GM12878 (cell line): ENCODE measurements around the gene TRIM38. TPM values are rescaled to one million over a fixed set of nuclear protein-coding genes. Genes with fewer than 3 reads are reported as not detected.
"Not testable (repeated sequence)": the region's sequence is repeated elsewhere in the genome, so short reads cannot be mapped to it uniquely, and the experiment has no call there.

Source experiments
- ATAC-seq: fragments of 200-7000 bp; cut with Tn5 transposase; 3 replicates; pipeline ENCODE4 v1.9.1; 2020; ENCODE audit warnings: mild to moderate bottlenecking, moderate library complexity
- BruUV-seq: library from RNA; stranded (reverse); fragments of 400-500 nt; replicated peaks from 2 replicates; lab custom pipeline; 2021; lab: Mats Ljungman, UMichigan
- CTCF ChIA-PET: fragments of 300-600 bp; sonication (Branson Sonifier 250); formaldehyde crosslinking; extraction: SDS; loops from one replicate; lab custom pipeline; 2021; ENCODE audit warnings: inconsistent platforms; lab: Yijun Ruan, JAX
- POLR2A ChIA-PET: fragments of 350-600 bp; formaldehyde crosslinking; extraction: SDS; loops from one replicate; lab custom pipeline; 2021; ENCODE audit warnings: inconsistent platforms; lab: Charles Lee
- RAD21 ChIA-PET: fragments of 300-600 bp; sonication (Branson Sonifier 250); formaldehyde crosslinking; loops from one replicate; lab custom pipeline; 2023; ENCODE audit warnings: antibody characterized with exemption; ENCODE audit not compliant: unreplicated experiment; lab: Charles Lee
- SMC1A ChIA-PET: fragments of 300-600 bp; sonication (Branson Sonifier 250); formaldehyde crosslinking; loops from one replicate; lab custom pipeline; 2023; ENCODE audit not compliant: unreplicated experiment, uncharacterized antibody; lab: Charles Lee
- DNase-seq: peaks from one replicate; pipeline ENCODE4 v3.0.0-alpha.2; 2011; ENCODE audit warnings: low read depth, low spot score
- FAIRE-seq: peaks from 3 replicates; lab custom pipeline; 2011; peaks lifted over from hg19 to GRCh38; lab: Jason Lieb, UNC
- H2AFZ ChIP-seq: 2 replicates; pipeline ENCODE4 v1.6.0; 2011; ENCODE audit warnings: low read depth, low read length, control low read depth; ENCODE audit not compliant: control insufficient read depth
- H3K27ac ChIP-seq: 2 replicates; pipeline ENCODE4 v1.5.1; 2011; ENCODE audit warnings: control low read depth; ENCODE audit not compliant: control insufficient read depth, insufficient read depth
- H3K27me3 ChIP-seq, 2 experiments: replicated peaks in 1 of 2; 2 replicates each; pipeline versions ENCODE4 v1.6.0 to v1.6.1; 2011; ENCODE audit warnings: low read length in 1 of 2; ENCODE audit not compliant: control insufficient read depth in 2 of 2, insufficient read depth in 2 of 2
- H3K36me3 ChIP-seq, 2 experiments: 2 replicates each; pipeline ENCODE4 v1.5.1; 2011; ENCODE audit warnings: low read length in 1 of 2; ENCODE audit not compliant: control insufficient read depth in 2 of 2, insufficient read depth in 2 of 2
- H3K4me1 ChIP-seq: 2 replicates; pipeline ENCODE4 v1.6.1; 2011; ENCODE audit warnings: mild to moderate bottlenecking, low read length, moderate library complexity, mixed read lengths; ENCODE audit not compliant: control insufficient read depth, insufficient read depth
- H3K4me2 ChIP-seq: 2 replicates; pipeline ENCODE4 v1.6.0; 2011; ENCODE audit warnings: control low read depth; ENCODE audit not compliant: control insufficient read depth, insufficient read depth
- H3K4me3 ChIP-seq: fragments of 200-600 bp; sonication (generic); 2 replicates; pipeline ENCODE4 v1.5.1; 2016
- H3K79me2 ChIP-seq: 2 replicates; pipeline ENCODE4 v1.6.0; 2011; ENCODE audit warnings: low read length; ENCODE audit not compliant: control insufficient read depth, insufficient read depth
- H3K9ac ChIP-seq: 2 replicates; pipeline ENCODE4 v1.8.0; 2011; ENCODE audit warnings: low read length, control low read depth, mixed read lengths; ENCODE audit not compliant: control insufficient read depth, insufficient read depth
- H3K9me3 ChIP-seq: replicated peaks from 3 replicates; pipeline ENCODE4 v1.5.1; 2011; ENCODE audit warnings: mild to moderate bottlenecking, low read length; ENCODE audit not compliant: control insufficient read depth, insufficient read depth
- H4K20me1 ChIP-seq: 2 replicates; pipeline ENCODE4 v1.6.0; 2011; ENCODE audit not compliant: control insufficient read depth, insufficient read depth
- BHLHE40 ChIP-seq, 2 experiments: fragments of 450-650 bp in 1 of 2; IDR thresholded peaks; 2 replicates each; pipeline ENCODE4 v1.6.1; 2011 to 2017; ENCODE audit warnings: low read depth in 2 of 2, borderline replicate concordance in 1 of 2, improper control_type of control experiment in 1 of 2, low read length in 1 of 2, mild to moderate bottlenecking in 1 of 2
- EED ChIP-seq: sonication (generic); IDR thresholded peaks from 2 replicates; pipeline ENCODE4 v1.6.1; 2016; ENCODE audit warnings: antibody characterized with exemption, low read depth
- FOS ChIP-seq: IDR thresholded peaks from 3 replicates; pipeline ENCODE4 v1.6.1; 2011; ENCODE audit warnings: borderline replicate concordance; ENCODE audit not compliant: insufficient read length; ENCODE audit errors: extremely low read depth
- HDGF ChIP-seq: fragments of 450-650 bp; IDR thresholded peaks from 2 replicates; pipeline ENCODE4 v1.6.1; 2016; ENCODE audit warnings: antibody characterized with exemption
- MYB ChIP-seq: fragments of 150-350 bp; IDR thresholded peaks from 2 replicates; pipeline ENCODE4 v1.6.1; 2014; ENCODE audit warnings: mild to moderate bottlenecking, low read depth, low read length, borderline replicate concordance
- POLR2AphosphoS5 ChIP-seq: IDR thresholded peaks from 2 replicates; pipeline ENCODE4 v1.6.1; 2011; ENCODE audit warnings: mild to moderate bottlenecking, low read length, inconsistent platforms
- RELA ChIP-seq: fragments of 450-650 bp; IDR thresholded peaks from 2 replicates; pipeline ENCODE4 v1.8.0; 2014; ENCODE audit warnings: borderline replicate concordance; ENCODE audit not compliant: partially characterized antibody
- SIX5 ChIP-seq: IDR thresholded peaks from 2 replicates; pipeline ENCODE4 v1.6.1; 2011; ENCODE audit warnings: mild to moderate bottlenecking, low read depth, low read length, moderate library complexity; ENCODE audit not compliant: severe bottlenecking
- ZNF217 ChIP-seq: fragments of 450-650 bp; IDR thresholded peaks from 2 replicates; pipeline ENCODE4 v1.6.1; 2017; ENCODE audit warnings: antibody characterized with exemption, mild to moderate bottlenecking
- WGBS: methylation state at CpG from one replicate; pipeline ENCODE4 v1.1.6; 2016; ENCODE audit warnings: low lambda C conversion rate; ENCODE audit not compliant: insufficient replicate concordance, insufficient coverage; ENCODE audit errors: missing lambda C conversion rate; 5-methylcytosine and 5-hydroxymethylcytosine counted together
- in situ Hi-C: fragments of 300-500 bp; cut with MboI; formaldehyde crosslinking; loops from 9 replicates; pipeline ENCODE4 v1.14.3; 2018; ENCODE audit warnings: mixed read lengths
- intact Hi-C: fragments of 100-400 bp; cut with micrococcal nuclease; formaldehyde crosslinking; loops from one replicate; pipeline ENCODE4 v1.14.2; 2022; ENCODE audit not compliant: unreplicated experiment
- polyA plus RNA-seq, 11 experiments: library from polyadenylated mRNA; depleted of rRNA in 4 of 11; unstranded in 6 of 11; stranded (reverse) in 5 of 11; fragments of >200 nt; fragmentation: Nextera tagmentation in 4 of 11; fragmentation: Illumina TruSeq in 1 of 11; extraction: Ambion mirVana in 4 of 11; extraction: Trizol in 1 of 11; gene quantifications; 1 replicate in 1 of 11; 2 replicates in 10 of 11; pipeline versions ENCODE4 v1.2.1 to v1.2.3, GENCODE V29; 2011 to 2016; ENCODE audit warnings: inconsistent platforms in 2 of 11, missing spikeins in 2 of 11, low read depth in 1 of 11
- total RNA-seq, 4 experiments: library from RNA; depleted of rRNA in 3 of 4; stranded (reverse); fragments of >200 nt in 3 of 4; fragmentation: Illumina TruSeq in 1 of 4; extraction: Trizol in 1 of 4; gene quantifications; 2 replicates each; pipeline versions ENCODE4 v1.2.1 to v1.2.3, GENCODE V29; 2013 to 2021
- TF ChIP-seq, protein P1 (sequence below): fragments of 450-650 bp; IDR thresholded peaks from 2 replicates; pipeline ENCODE4 v1.6.1; 2017; ENCODE audit warnings: mild to moderate bottlenecking, low read depth, inconsistent platforms; ENCODE audit not compliant: poor library complexity, severe bottlenecking
- TF ChIP-seq, protein P2 (sequence below): fragments of 450-650 bp; IDR thresholded peaks from 2 replicates; pipeline ENCODE4 v1.6.1; 2017; ENCODE audit warnings: low read depth, mild to moderate bottlenecking, moderate library complexity
- TF ChIP-seq, protein P3 (sequence below): IDR thresholded peaks from 2 replicates; pipeline ENCODE4 v1.6.1; 2011; ENCODE audit warnings: low read depth, low read length, improper control_type of control experiment, borderline replicate concordance

The TRIM38 gene
- total and polyA plus RNA-seq, 10 of the 15 experiments (the other 5 are each of a cell fraction or from before 2014, with no cell fraction given), result 4.5 to 14.7 (median 11.1) TPM

DNA sequence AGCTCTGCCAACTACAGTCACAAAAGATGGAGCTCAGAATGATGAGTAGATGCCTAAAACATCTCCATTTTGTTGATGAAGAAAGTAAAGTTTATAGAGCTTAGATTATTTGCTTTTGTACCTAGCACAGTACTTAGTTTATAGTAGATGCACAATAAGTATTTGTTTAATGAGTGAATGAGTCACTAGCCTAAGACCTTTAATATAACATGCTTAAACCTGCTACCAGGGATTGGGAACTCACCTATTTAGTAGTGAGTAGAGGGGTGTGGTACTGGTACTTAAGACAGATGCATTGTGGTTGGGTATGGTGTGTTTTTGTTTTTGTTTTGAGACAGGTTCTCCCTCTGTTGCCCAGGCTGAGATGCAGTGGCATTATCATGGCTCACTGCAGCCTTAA is 35.8 kb downstream of the TRIM38 start (continued):
- TF ChIP-seq, protein P1, sequence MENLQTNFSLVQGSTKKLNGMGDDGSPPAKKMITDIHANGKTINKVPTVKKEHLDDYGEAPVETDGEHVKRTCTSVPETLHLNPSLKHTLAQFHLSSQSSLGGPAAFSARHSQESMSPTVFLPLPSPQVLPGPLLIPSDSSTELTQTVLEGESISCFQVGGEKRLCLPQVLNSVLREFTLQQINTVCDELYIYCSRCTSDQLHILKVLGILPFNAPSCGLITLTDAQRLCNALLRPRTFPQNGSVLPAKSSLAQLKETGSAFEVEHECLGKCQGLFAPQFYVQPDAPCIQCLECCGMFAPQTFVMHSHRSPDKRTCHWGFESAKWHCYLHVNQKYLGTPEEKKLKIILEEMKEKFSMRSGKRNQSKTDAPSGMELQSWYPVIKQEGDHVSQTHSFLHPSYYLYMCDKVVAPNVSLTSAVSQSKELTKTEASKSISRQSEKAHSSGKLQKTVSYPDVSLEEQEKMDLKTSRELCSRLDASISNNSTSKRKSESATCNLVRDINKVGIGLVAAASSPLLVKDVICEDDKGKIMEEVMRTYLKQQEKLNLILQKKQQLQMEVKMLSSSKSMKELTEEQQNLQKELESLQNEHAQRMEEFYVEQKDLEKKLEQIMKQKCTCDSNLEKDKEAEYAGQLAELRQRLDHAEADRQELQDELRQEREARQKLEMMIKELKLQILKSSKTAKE, result no peak
- no peak for TF ChIP-seq ZNF217
- TF ChIP-seq MYB, result no peak
- TF ChIP-seq POLR2AphosphoS5, result no peak
- TF ChIP-seq, protein P2, sequence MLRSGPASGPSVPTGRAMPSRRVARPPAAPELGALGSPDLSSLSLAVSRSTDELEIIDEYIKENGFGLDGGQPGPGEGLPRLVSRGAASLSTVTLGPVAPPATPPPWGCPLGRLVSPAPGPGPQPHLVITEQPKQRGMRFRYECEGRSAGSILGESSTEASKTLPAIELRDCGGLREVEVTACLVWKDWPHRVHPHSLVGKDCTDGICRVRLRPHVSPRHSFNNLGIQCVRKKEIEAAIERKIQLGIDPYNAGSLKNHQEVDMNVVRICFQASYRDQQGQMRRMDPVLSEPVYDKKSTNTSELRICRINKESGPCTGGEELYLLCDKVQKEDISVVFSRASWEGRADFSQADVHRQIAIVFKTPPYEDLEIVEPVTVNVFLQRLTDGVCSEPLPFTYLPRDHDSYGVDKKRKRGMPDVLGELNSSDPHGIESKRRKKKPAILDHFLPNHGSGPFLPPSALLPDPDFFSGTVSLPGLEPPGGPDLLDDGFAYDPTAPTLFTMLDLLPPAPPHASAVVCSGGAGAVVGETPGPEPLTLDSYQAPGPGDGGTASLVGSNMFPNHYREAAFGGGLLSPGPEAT, result no peak
- no peak for TF ChIP-seq RELA
- no peak for TF ChIP-seq BHLHE40 (IDR thresholded peaks at IDR 0.05; ENCODE audit: borderline replicate concordance in 1 of 2, low read depth in 2 of 2, low read length in 1 of 2)
- TF ChIP-seq SIX5, result no peak
- TF ChIP-seq HDGF, result no peak
- TF ChIP-seq EED, result no peak
- TF ChIP-seq FOS, result no peak
- TF ChIP-seq, protein P3, sequence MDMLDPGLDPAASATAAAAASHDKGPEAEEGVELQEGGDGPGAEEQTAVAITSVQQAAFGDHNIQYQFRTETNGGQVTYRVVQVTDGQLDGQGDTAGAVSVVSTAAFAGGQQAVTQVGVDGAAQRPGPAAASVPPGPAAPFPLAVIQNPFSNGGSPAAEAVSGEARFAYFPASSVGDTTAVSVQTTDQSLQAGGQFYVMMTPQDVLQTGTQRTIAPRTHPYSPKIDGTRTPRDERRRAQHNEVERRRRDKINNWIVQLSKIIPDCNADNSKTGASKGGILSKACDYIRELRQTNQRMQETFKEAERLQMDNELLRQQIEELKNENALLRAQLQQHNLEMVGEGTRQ, result no peak

DNA sequence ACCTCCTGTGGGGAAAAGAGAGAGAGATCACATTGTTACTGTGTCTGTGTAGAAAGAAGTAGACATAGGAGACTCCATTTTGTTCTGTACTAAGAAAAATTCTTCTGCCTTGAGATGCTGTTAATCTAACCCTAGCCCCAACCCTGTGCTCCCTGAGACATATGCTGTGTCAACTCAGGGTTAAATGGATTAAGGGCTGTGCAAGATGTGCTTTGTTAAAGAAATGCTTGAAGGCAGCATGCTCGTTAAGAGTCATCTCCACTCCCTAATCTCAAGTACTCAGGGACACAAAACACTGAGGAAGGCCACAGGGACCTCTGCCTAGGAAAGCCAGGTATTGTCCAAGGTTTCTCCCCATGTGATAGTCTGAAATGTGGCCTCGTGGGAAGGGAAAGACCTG is 36.6 kb downstream of the TRIM38 start:
- H3K4me2 ChIP-seq, H3K36me3 ChIP-seq, H3K4me3 ChIP-seq, FAIRE-seq, SMC1A ChIA-PET, H3K9ac ChIP-seq, DNase-seq, H3K27me3 ChIP-seq, ATAC-seq, H2AFZ ChIP-seq, in situ Hi-C loops, H3K27ac ChIP-seq, H3K4me1 ChIP-seq, RAD21 ChIA-PET, H3K9me3 ChIP-seq, H3K79me2 ChIP-seq, H4K20me1 ChIP-seq, BruUV-seq: not testable (repeated sequence)
- intact Hi-C loops, result loop anchor here (10.0 kb wide), 1 partner anchor 774 kb away; no protein-coding TSS in a partner anchor
- ChIA-PET CTCF (interaction anchor here (3.0 kb wide), 1 partner anchor 280 kb away, joined by 18 read pairs; no protein-coding TSS in a partner anchor), POLR2A (interaction anchor here (1.5 kb wide), 1 partner anchor 12 kb away, joined by 3 read pairs; no protein-coding TSS in a partner anchor)
- 46% methylated on average over 2 of the region's 2 CpGs for WGBS
